Prostate gland (tissue), 2 donors: Measurements from ENCODE around the gene FAM229A.

ENCODE experiments used
- POLR2AphosphoS5 ChIP-seq: sonication (generic); formaldehyde crosslinking; IDR thresholded peaks from one replicate; pipeline ENCODE4 v1.6.1; 2017; ENCODE audit warnings: antibody characterized with exemption
- TF ChIP-seq, protein P1 (sequence below), 4 experiments: fragments of 200-600 bp in 2 of 4; fragments of 450-650 bp in 2 of 4; sonication (generic) in 2 of 4; IDR thresholded peaks; 1 replicate in 3 of 4; 2 replicates in 1 of 4; pipeline ENCODE4 v1.5.1; 2016 to 2019; ENCODE audit warnings: antibody characterized with exemption in 4 of 4, mild to moderate bottlenecking in 2 of 4, moderate library complexity in 2 of 4

DNA sequence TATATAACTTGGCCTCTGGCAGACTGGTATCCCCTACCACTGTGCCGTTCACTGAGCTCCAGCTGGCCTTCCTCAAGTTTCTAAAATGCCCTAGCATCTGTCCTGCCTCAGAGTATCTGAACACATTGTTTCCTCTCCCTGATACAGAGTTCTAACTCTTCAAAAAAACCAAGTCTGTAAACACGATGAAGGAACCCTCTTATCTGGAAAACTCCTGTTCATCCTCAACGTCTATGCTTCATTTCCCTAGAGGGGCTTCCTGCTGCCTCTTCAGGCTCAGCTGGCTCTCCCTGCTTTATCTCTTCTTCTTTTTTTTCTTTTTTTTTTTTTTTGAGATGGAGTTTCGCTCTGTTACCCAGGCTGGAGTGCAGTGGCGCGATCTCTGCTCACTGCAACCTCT is 26.4 kb upstream of the FAM229A start:
- TF ChIP-seq, protein P1, sequence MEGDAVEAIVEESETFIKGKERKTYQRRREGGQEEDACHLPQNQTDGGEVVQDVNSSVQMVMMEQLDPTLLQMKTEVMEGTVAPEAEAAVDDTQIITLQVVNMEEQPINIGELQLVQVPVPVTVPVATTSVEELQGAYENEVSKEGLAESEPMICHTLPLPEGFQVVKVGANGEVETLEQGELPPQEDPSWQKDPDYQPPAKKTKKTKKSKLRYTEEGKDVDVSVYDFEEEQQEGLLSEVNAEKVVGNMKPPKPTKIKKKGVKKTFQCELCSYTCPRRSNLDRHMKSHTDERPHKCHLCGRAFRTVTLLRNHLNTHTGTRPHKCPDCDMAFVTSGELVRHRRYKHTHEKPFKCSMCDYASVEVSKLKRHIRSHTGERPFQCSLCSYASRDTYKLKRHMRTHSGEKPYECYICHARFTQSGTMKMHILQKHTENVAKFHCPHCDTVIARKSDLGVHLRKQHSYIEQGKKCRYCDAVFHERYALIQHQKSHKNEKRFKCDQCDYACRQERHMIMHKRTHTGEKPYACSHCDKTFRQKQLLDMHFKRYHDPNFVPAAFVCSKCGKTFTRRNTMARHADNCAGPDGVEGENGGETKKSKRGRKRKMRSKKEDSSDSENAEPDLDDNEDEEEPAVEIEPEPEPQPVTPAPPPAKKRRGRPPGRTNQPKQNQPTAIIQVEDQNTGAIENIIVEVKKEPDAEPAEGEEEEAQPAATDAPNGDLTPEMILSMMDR (IDR thresholded peaks at IDR 0.05): no peak
- no peak for TF ChIP-seq POLR2AphosphoS5
